Ishikawa (cell line): ENCODE data around the gene ADAMTS15.

Experiments
- CEBPB ChIP-seq: IDR thresholded peaks from 2 replicates; pipeline ENCODE4 v1.6.1; 2012
- CREB1 ChIP-seq: IDR thresholded peaks from 2 replicates; pipeline ENCODE4 v1.6.1; 2012; ENCODE audit warnings: low read depth
- EGR1 ChIP-seq: IDR thresholded peaks from 2 replicates; pipeline ENCODE4 v1.6.1; 2012
- EP300 ChIP-seq: IDR thresholded peaks from 2 replicates; pipeline ENCODE4 v1.6.1; 2012; ENCODE audit warnings: borderline replicate concordance
- FOXM1 ChIP-seq: IDR thresholded peaks from 2 replicates; pipeline ENCODE4 v1.6.1; 2012; ENCODE audit warnings: low read depth, borderline replicate concordance
- MAX ChIP-seq: IDR thresholded peaks from 2 replicates; pipeline ENCODE4 v1.6.1; 2012
- NFIC ChIP-seq: IDR thresholded peaks from 2 replicates; pipeline ENCODE4 v1.6.1; 2012
- RAD21 ChIP-seq: IDR thresholded peaks from 2 replicates; pipeline ENCODE4 v1.6.1; 2012; ENCODE audit warnings: low read depth
- TAF1 ChIP-seq: IDR thresholded peaks from 2 replicates; pipeline ENCODE4 v1.6.1; 2012; ENCODE audit warnings: low read depth, mild to moderate bottlenecking
- TCF12 ChIP-seq: IDR thresholded peaks from 2 replicates; pipeline ENCODE4 v1.6.1; 2012; ENCODE audit warnings: low read depth
- TEAD4 ChIP-seq: IDR thresholded peaks from 2 replicates; pipeline ENCODE4 v1.6.1; 2012
- YY1 ChIP-seq: IDR thresholded peaks from 2 replicates; pipeline ENCODE4 v1.6.1; 2012; ENCODE audit warnings: low read depth
- ZBTB7A ChIP-seq: IDR thresholded peaks from 2 replicates; pipeline ENCODE4 v1.6.1; 2012; ENCODE audit warnings: low read depth
- TF ChIP-seq, protein P1 (sequence below): IDR thresholded peaks from 2 replicates; pipeline ENCODE4 v1.6.1; 2012
- TF ChIP-seq, protein P2 (sequence below): IDR thresholded peaks from 2 replicates; pipeline ENCODE4 v1.6.1; 2012; ENCODE audit warnings: low read depth, mild to moderate bottlenecking

ADAMTS15 gene

DNA sequence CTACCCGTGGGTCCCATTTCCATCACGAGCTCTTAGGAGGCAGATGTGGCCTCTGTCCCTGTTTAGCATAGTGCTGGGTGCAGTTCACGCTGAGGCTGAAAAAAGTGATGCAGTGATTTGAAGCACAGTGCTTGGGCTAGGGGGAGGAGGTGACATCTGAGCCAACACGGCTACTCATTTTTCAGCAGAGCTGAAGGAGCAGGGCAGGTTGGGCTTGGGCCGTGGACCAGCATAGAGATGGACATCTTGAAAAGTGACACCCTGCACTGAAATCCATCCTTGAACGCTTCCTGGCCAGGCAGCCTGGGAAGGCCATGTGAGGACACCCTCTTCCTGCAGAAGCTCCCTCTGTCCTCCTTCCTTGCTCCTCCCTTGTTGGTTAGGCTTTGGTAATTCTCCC is 66.4 kb downstream of the ADAMTS15 start:
- TF ChIP-seq YY1, result no peak
- no peak for TF ChIP-seq CREB1
- TF ChIP-seq, protein P1, sequence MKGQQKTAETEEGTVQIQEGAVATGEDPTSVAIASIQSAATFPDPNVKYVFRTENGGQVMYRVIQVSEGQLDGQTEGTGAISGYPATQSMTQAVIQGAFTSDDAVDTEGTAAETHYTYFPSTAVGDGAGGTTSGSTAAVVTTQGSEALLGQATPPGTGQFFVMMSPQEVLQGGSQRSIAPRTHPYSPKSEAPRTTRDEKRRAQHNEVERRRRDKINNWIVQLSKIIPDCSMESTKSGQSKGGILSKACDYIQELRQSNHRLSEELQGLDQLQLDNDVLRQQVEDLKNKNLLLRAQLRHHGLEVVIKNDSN, result no peak
- TF ChIP-seq TAF1, result no peak
- no peak for TF ChIP-seq EP300
- TF ChIP-seq NFIC, result no peak
- no peak for TF ChIP-seq EGR1
- TF ChIP-seq, protein P2, sequence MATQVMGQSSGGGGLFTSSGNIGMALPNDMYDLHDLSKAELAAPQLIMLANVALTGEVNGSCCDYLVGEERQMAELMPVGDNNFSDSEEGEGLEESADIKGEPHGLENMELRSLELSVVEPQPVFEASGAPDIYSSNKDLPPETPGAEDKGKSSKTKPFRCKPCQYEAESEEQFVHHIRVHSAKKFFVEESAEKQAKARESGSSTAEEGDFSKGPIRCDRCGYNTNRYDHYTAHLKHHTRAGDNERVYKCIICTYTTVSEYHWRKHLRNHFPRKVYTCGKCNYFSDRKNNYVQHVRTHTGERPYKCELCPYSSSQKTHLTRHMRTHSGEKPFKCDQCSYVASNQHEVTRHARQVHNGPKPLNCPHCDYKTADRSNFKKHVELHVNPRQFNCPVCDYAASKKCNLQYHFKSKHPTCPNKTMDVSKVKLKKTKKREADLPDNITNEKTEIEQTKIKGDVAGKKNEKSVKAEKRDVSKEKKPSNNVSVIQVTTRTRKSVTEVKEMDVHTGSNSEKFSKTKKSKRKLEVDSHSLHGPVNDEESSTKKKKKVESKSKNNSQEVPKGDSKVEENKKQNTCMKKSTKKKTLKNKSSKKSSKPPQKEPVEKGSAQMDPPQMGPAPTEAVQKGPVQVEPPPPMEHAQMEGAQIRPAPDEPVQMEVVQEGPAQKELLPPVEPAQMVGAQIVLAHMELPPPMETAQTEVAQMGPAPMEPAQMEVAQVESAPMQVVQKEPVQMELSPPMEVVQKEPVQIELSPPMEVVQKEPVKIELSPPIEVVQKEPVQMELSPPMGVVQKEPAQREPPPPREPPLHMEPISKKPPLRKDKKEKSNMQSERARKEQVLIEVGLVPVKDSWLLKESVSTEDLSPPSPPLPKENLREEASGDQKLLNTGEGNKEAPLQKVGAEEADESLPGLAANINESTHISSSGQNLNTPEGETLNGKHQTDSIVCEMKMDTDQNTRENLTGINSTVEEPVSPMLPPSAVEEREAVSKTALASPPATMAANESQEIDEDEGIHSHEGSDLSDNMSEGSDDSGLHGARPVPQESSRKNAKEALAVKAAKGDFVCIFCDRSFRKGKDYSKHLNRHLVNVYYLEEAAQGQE, result no peak
- no peak for TF ChIP-seq CEBPB
- no peak for TF ChIP-seq RAD21
- no peak for TF ChIP-seq MAX

- TF ChIP-seq, protein P1, result no peak
- TF ChIP-seq FOXM1 (no peak), CEBPB (no peak), NFIC (no peak), ZBTB7A (no peak), CREB1 (no peak), TAF1 (no peak), RAD21 (no peak), TEAD4 (no peak)
Measured at GRCh38 chr11:130515829-130516553, 67.5 kb downstream of the ADAMTS15 start.

GRCh38 chr11:130516554-130517505 is 68.4 kb downstream of the ADAMTS15 start:
- TF ChIP-seq CEBPB, result no peak

DNA sequence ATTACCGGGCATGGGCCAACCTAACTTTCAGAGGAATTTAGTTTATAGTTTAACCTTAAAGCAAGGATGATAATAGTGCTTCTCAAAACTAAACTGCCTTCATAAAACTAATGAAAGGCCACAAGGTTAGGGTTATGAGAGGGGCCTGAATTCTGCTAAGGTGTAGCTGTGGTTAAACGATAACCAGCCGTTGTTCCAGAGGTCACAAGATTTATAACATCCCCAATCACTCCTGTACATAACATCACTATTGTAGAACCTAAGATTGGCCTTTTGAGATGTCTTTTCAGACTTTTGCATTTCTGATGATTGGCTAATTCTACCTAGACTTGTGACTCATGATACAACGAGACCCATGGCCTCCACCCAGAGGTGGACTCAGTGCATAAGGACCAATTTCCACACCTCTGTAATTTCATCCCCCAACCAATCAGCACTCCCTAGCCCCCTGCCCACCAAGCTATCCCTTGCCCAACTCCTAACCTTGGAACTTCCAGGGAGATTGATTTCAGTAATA is 69.8 kb downstream of the ADAMTS15 start:
- TF ChIP-seq CEBPB (no peak), MAX (no peak), CREB1 (no peak), RAD21 (no peak), TAF1 (no peak), NFIC (no peak), EGR1 (no peak), EP300 (no peak), YY1 (no peak), TEAD4 (no peak), ZBTB7A (no peak), FOXM1 (no peak), TCF12 (no peak)
- TF ChIP-seq, protein P1, result no peak
- TF ChIP-seq, protein P2, result no peak

DNA sequence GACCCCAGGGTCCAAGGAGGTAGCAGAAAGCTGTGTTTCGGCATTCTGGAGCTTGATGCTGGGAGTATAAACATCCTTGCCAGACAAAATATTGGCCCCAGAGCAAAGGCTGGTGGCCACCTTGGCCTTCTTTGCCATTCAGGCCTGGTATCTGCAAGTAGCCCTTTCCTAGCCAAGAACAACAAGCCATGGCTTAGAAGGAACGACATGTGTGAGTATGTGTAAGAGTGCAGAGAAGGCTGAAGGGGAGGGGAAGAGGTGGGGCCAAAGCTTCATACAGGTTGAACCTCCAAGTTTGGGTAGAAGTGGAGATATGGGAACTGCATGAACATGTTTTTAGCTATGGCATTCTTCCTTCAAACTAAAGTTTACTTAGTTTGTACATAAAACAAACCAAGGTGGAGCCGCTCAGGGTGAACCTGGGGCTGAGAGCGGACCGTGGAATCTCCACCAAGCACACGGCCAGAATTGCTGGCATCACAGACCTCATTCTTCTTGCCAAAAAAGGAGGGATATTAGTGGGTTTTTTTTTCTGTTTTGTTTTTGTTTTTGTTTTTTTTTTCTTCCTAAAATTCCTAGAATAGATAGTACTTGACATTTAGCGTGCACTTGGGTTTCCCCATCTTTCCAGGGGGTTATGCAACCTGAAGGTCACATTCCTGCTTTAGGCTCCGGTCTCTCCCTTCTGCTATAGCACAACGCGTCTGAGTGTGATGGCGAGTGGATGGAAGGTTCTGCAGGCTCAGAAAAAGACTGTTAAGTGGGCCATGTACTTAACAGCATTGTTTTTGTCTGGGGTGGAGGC is 70.9 kb downstream of the ADAMTS15 start:
- TF ChIP-seq TAF1, result no peak
- TF ChIP-seq CREB1, result no peak
- no peak for TF ChIP-seq RAD21
- no peak for TF ChIP-seq YY1
- TF ChIP-seq FOXM1, result no peak
- TF ChIP-seq, protein P1, result no peak
- no peak for TF ChIP-seq CEBPB
- no peak for TF ChIP-seq NFIC
- TF ChIP-seq EGR1, result no peak
- no peak for TF ChIP-seq TCF12
- no peak for TF ChIP-seq MAX
